Stomach (tissue), 4 donors: ENCODE measurements around the gene SLC13A5.

ENCODE experiments used
- POLR2AphosphoS5 ChIP-seq, 3 donors: sonication (generic); formaldehyde crosslinking; IDR thresholded peaks; one replicate each; pipeline ENCODE4 v1.6.1; 2016; ENCODE audit warnings: antibody characterized with exemption in 3 of 3
- TF ChIP-seq, protein P1 (sequence below), 7 experiments: fragments of 450-650 bp in 4 of 7; fragments of 200-600 bp in 3 of 7; sonication (generic) in 3 of 7; IDR thresholded peaks; one replicate each; pipeline ENCODE4 v1.5.1; 2016 to 2019; ENCODE audit warnings: antibody characterized with exemption in 7 of 7, control low read depth in 2 of 7, mild to moderate bottlenecking in 1 of 7

DNA sequence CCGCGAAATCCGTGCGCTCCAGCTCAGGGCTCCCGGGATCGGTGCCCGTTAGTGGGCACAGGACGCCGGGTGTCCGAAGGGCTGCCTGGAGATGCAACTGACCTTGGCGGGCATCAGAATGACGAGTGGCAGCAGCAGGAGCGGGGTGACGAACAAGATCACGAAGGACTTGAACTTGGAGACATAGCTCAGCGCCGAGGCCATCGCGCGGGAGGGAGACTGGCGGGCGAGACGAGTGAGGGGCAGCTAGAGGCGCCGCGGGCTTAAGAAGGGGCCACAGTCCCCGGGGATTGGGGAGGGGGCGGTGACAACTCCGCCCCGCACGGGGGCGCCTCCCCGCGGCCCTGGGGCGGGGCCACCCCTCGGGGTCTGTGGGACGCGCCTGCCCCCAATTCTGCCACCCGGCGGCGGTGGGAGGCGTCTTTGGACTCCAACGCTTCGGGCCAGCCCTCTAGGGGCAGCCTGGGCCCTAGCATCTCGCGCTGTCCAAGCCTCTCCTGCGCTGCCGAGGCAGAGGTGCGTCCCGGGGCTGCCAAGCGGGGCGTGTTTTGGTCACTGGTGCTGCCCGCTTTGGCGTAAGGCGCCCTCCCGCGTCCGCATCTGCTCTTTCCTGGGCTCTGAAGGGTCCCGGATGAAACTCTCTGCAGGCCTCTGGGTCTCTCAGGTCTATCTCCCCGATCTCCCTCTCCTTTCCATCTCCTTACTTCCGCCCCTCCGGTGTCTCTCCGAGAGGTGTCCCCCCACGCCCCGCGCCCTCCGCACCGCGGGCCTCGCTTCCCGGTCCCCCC, at the start of gene SLC13A5:
- TF ChIP-seq POLR2AphosphoS5 (IDR thresholded peaks at IDR 0.05), result no peak
- TF ChIP-seq, protein P1, sequence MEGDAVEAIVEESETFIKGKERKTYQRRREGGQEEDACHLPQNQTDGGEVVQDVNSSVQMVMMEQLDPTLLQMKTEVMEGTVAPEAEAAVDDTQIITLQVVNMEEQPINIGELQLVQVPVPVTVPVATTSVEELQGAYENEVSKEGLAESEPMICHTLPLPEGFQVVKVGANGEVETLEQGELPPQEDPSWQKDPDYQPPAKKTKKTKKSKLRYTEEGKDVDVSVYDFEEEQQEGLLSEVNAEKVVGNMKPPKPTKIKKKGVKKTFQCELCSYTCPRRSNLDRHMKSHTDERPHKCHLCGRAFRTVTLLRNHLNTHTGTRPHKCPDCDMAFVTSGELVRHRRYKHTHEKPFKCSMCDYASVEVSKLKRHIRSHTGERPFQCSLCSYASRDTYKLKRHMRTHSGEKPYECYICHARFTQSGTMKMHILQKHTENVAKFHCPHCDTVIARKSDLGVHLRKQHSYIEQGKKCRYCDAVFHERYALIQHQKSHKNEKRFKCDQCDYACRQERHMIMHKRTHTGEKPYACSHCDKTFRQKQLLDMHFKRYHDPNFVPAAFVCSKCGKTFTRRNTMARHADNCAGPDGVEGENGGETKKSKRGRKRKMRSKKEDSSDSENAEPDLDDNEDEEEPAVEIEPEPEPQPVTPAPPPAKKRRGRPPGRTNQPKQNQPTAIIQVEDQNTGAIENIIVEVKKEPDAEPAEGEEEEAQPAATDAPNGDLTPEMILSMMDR (IDR thresholded peaks at IDR 0.05), result peak in 1 of 7 experiments; percentile 24
